Measurements from ENCODE around the gene HECA. TPM values are rescaled to one million over a fixed set of nuclear protein-coding genes. Genes with fewer than 3 reads are reported as not detected.
"Not testable (repeated sequence)": the region's sequence is repeated elsewhere in the genome, so short reads cannot be mapped to it uniquely, and the experiment has no call there.

HECA gene
- total RNA-seq, 2 donors from 2014 or later, result 59.6 to 83.3 TPM

- not testable (repeated sequence) for ATAC-seq; DNase-seq (ENCODE audit: low spot score in 2 of 2); H3K27ac Mint-ChIP-seq
- Mint-ChIP-seq H3K36me3 (peaks cover 61 to 64% of the 10 kb centered on the region in 2 donors), H3K9me3 (peaks cover 36 to 38% of the 10 kb centered on the region in 2 donors)
Measured at GRCh38 chr6:139210766-139211165, 75.9 kb downstream of the HECA start.

GRCh38 chr6:139212460-139212859 lies 77.6 kb downstream of the HECA start:
- Mint-ChIP-seq H3K9me3 (peaks cover 27 to 30% of the 10 kb centered on the region in 2 donors), H3K36me3 (peaks cover 46 to 50% of the 10 kb centered on the region in 2 donors)
- H3K27ac Mint-ChIP-seq; ATAC-seq; DNase-seq (ENCODE audit: low spot score in 2 of 2): not testable (repeated sequence)

GRCh38 chr6:139219271-139219729 lies 84.4 kb downstream of the HECA start:
- peak; percentile 97 to 100 for ATAC-seq
- H3K27ac Mint-ChIP-seq, result peak overlapping the region in 1 of 2 donors; percentile 21
- peak; percentile 60 to 68 for DNase-seq (ENCODE audit: low spot score in 2 of 2)
- peaks cover 0 to 5% of the 10 kb centered on the region in 2 donors for H3K9me3 Mint-ChIP-seq
- no peaks in the 10 kb centered on the region for H3K36me3 Mint-ChIP-seq

GRCh38 chr6:139219746-139220145 lies 84.9 kb downstream of the HECA start:
- DNase-seq (ENCODE audit: low spot score in 2 of 2), result no peak
- H3K36me3 Mint-ChIP-seq, result no peaks in the 10 kb centered on the region
- no peak for ATAC-seq
- peak overlapping the region in 1 of 2 donors; percentile 21 for H3K27ac Mint-ChIP-seq
- H3K9me3 Mint-ChIP-seq, result peaks cover 0 to 5% of the 10 kb centered on the region in 2 donors

GRCh38 chr6:139228387-139228786 lies 93.5 kb downstream of the HECA start:
- not testable (repeated sequence) for DNase-seq (ENCODE audit: low spot score in 2 of 2); H3K36me3 Mint-ChIP-seq; H3K9me3 Mint-ChIP-seq; H3K27ac Mint-ChIP-seq; ATAC-seq

Other genes with a start within 250 kb of the HECA start
- gene REPS1, start 146.8 kb upstream of the HECA start, total RNA-seq, result 10 to 100 TPM; 40.5 to 59.6 TPM
- gene ABRACL, start 106.3 kb upstream of the HECA start, total RNA-seq, result 100 to 1,000 TPM in 1 of 2 donors, 10 to 100 TPM in 1; 93.8 to 192 TPM
- under 1 TPM; 0.31 to 0.32 TPM for gene TXLNB, start 156.9 kb downstream of the HECA start, total RNA-seq
- gene CITED2, start 239.6 kb downstream of the HECA start, total RNA-seq, result 10 to 100 TPM; 14.5 to 40.3 TPM